Tibial nerve (tissue), 4 donors: ENCODE results near the gene ZBTB7C.

Source experiments
- EP300 ChIP-seq, 2 donors: sonication (generic); formaldehyde crosslinking; IDR thresholded peaks; one replicate each; pipeline ENCODE4 v1.6.1; 2017; ENCODE audit warnings: antibody characterized with exemption in 2 of 2, mild to moderate bottlenecking in 1 of 2
- TF ChIP-seq, protein P1 (sequence below), 5 experiments: fragments of 200-600 bp in 3 of 5; fragments of 450-650 bp in 2 of 5; sonication (generic) in 3 of 5; IDR thresholded peaks; one replicate each; pipeline ENCODE4 v1.5.1; 2016 to 2019; ENCODE audit warnings: antibody characterized with exemption in 5 of 5, mild to moderate bottlenecking in 3 of 5, moderate library complexity in 2 of 5

DNA sequence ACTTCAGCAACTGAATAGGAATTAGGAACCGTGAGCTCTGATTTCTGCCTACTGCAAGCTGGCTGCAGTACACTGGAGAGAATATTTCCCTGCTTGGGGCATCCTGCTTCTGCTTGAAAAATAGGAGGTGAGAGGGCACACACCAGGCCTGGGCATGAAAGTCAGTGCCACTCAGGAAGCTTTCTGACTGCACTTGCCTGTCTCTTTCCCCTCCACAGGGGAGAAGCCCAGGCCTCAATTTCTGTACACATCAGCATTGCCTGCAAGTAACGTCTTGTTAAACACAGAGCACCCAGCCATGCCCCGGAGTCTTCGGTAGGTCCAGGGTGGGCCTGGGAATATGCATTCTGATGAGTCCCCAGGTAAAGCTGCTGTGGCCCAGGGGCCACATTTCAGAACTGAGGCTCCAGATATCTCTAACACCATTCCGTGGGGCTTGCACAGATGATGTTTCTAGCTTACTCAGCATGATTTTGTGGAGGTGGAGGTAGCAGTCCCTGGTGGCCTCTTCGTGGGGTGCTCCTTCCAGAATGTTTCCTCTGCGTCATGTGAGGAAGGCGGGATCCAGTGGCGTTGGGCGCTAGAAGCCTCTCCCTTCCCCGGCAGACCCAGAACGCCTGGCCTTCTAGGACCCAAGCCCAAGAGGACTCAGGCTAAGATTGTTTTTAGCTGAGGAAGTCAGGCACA, 114.1 kb downstream of the ZBTB7C start:
- TF ChIP-seq, protein P1, sequence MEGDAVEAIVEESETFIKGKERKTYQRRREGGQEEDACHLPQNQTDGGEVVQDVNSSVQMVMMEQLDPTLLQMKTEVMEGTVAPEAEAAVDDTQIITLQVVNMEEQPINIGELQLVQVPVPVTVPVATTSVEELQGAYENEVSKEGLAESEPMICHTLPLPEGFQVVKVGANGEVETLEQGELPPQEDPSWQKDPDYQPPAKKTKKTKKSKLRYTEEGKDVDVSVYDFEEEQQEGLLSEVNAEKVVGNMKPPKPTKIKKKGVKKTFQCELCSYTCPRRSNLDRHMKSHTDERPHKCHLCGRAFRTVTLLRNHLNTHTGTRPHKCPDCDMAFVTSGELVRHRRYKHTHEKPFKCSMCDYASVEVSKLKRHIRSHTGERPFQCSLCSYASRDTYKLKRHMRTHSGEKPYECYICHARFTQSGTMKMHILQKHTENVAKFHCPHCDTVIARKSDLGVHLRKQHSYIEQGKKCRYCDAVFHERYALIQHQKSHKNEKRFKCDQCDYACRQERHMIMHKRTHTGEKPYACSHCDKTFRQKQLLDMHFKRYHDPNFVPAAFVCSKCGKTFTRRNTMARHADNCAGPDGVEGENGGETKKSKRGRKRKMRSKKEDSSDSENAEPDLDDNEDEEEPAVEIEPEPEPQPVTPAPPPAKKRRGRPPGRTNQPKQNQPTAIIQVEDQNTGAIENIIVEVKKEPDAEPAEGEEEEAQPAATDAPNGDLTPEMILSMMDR (IDR thresholded peaks at IDR 0.05) = no peak
- TF ChIP-seq EP300 (IDR thresholded peaks at IDR 0.05) = no peak
